OCI-LY1 (cell line): ENCODE results near the gene GEMIN4.
A peak's percentile ranks its signal among the peaks of the same experiment; 100 is the strongest.

Source experiments
- H2AFZ ChIP-seq: fragments of 200-600 bp; sonication (generic), shearing (Covaris generic); 2 replicates; pipeline ENCODE4 v1.6.0; 2014; ENCODE audit warnings: antibody characterized with exemption, mild to moderate bottlenecking, low read length
- H3F3A ChIP-seq: fragments of 200-600 bp; sonication (generic), shearing (Covaris generic); 2 replicates; pipeline ENCODE4 v1.6.0; 2014; ENCODE audit warnings: mild to moderate bottlenecking, antibody characterized with exemption, low read length, moderate library complexity; ENCODE audit not compliant: insufficient read depth
- H3K27ac ChIP-seq: fragments of 200-600 bp; sonication (generic); 2 replicates; pipeline ENCODE4 v1.5.1; 2014; ENCODE audit warnings: low read length, mixed run types, mild to moderate bottlenecking, low read depth; ENCODE audit not compliant: poor library complexity, severe bottlenecking
- H3K27me3 ChIP-seq: fragments of 200-600 bp; sonication (generic); 2 replicates; pipeline ENCODE4 v1.6.0; 2014; ENCODE audit warnings: antibody characterized with exemption, mild to moderate bottlenecking, low read length, moderate library complexity; ENCODE audit not compliant: insufficient read depth
- H3K36me3 ChIP-seq: fragments of 200-600 bp; sonication (generic); 2 replicates; pipeline ENCODE4 v1.6.1; 2014; ENCODE audit warnings: mild to moderate bottlenecking, antibody characterized with exemption, low read length, moderate library complexity, mixed read lengths; ENCODE audit not compliant: insufficient read depth
- H3K4me1 ChIP-seq: fragments of 200-600 bp; sonication (generic); 2 replicates; pipeline ENCODE4 v1.5.1; 2014; ENCODE audit warnings: mild to moderate bottlenecking, low read length, moderate library complexity; ENCODE audit not compliant: insufficient read depth, severe bottlenecking
- H3K4me2 ChIP-seq: fragments of 200-600 bp; sonication (generic), shearing (Covaris generic); 2 replicates; pipeline ENCODE4 v1.6.1; 2014; ENCODE audit warnings: low read length
- H3K4me3 ChIP-seq: fragments of 200-600 bp; sonication (generic); 2 replicates; pipeline ENCODE4 v1.5.1; 2014; ENCODE audit warnings: low read length, low read depth, mild to moderate bottlenecking, mixed read lengths; ENCODE audit not compliant: poor library complexity, severe bottlenecking
- H3K79me2 ChIP-seq: fragments of 200-600 bp; shearing (Covaris generic); 2 replicates; pipeline ENCODE4 v1.6.1; 2016; ENCODE audit warnings: mixed run types, low read length, mixed read lengths; ENCODE audit not compliant: insufficient read depth
- H3K9ac ChIP-seq: fragments of 200-600 bp; sonication (generic), shearing (Covaris generic); 2 replicates; pipeline ENCODE4 v1.6.1; 2014; ENCODE audit warnings: mild to moderate bottlenecking, low read length, mixed read lengths
- H3K9me2 ChIP-seq: fragments of 200-600 bp; sonication (generic), shearing (Covaris generic); 2 replicates; pipeline ENCODE4 v1.6.1; 2014; ENCODE audit warnings: low read depth, mild to moderate bottlenecking, low read length, mixed read lengths
- H3K9me3 ChIP-seq: fragments of 200-600 bp; shearing (Covaris generic); 2 replicates; pipeline ENCODE4 v1.6.1; 2014; ENCODE audit warnings: low read length, mixed read lengths
- H4K20me1 ChIP-seq: fragments of 200-600 bp; sonication (generic), shearing (Covaris generic); 2 replicates; pipeline ENCODE4 v1.6.0; 2016; ENCODE audit warnings: mild to moderate bottlenecking, low read length; ENCODE audit not compliant: insufficient read depth
- CTCF ChIP-seq: fragments of 200-600 bp; sonication (generic), shearing (Covaris generic); IDR thresholded peaks from 2 replicates; pipeline ENCODE4 v1.5.1; 2017; ENCODE audit warnings: mild to moderate bottlenecking, antibody characterized with exemption, low read length, moderate library complexity, mixed read lengths
- EZH2 ChIP-seq: fragments of 200-600 bp; sonication (generic), shearing (Covaris generic); IDR thresholded peaks from 2 replicates; pipeline ENCODE4 v1.8.0; 2017; ENCODE audit warnings: borderline replicate concordance, mixed run types, mild to moderate bottlenecking, antibody characterized with exemption, low read length, moderate library complexity, mixed read lengths

Gene GEMIN4

GRCh38 chr17:732067-732901 is 19.8 kb downstream of the GEMIN4 start, which contains the start of gene TLCD3A:
Gene TLCD3A, plus strand, starts transcription at chr17:732596. Its CDS starts 52 bp downstream, at chr17:732648.
- TF ChIP-seq EZH2, result no peak
- no peak for TF ChIP-seq CTCF
- no peaks in the 10 kb centered on the region for H3K9me2 ChIP-seq
- H3K4me2 ChIP-seq, result peak within 1 kb of the TSS; percentile 77
- H2AFZ ChIP-seq, result no peak within 1 kb of the TSS
- H3K36me3 ChIP-seq, result peaks cover 2% of the 10 kb centered on the region; the same call in 1 of the 2 replicates
- H3F3A ChIP-seq, result no peaks in the 10 kb centered on the region
- peak within 1 kb of the TSS; percentile 83 for H3K9ac ChIP-seq
- H3K4me3 ChIP-seq, result peak within 1 kb of the TSS; percentile 84
- H3K4me1 ChIP-seq, result peaks cover 16% of the 10 kb centered on the region
- no peaks in the 10 kb centered on the region for H3K79me2 ChIP-seq
- H3K27ac ChIP-seq, result no peak within 1 kb of the TSS
- no peaks in the 10 kb centered on the region for H4K20me1 ChIP-seq
- H3K27me3 ChIP-seq, result peaks cover 5% of the 10 kb centered on the region; the same call in 1 of the 2 replicates
- no peaks in the 10 kb centered on the region for H3K9me3 ChIP-seq

- Histone ChIP-seq H3K4me2 (peak overlapping the region; percentile 77), H3K9ac (peak overlapping the region; percentile 71), H4K20me1 (no peaks in the 10 kb centered on the region)
These were observed 20.4 kb downstream of the GEMIN4 start for GRCh38 chr17:731644-732066.

GRCh38 chr17:728911-729310 is 23.2 kb downstream of the GEMIN4 start:
- Histone ChIP-seq H3K4me3 (no peak overlapping the region), H4K20me1 (no peaks in the 10 kb centered on the region), H3K9me2 (no peaks in the 10 kb centered on the region), H2AFZ (no peak overlapping the region), H3K36me3 (no peaks in the 10 kb centered on the region; the same call in 1 of the 2 replicates), H3F3A (no peaks in the 10 kb centered on the region), H3K79me2 (no peaks in the 10 kb centered on the region), H3K4me1 (peaks cover 16% of the 10 kb centered on the region), H3K9ac (no peak overlapping the region), H3K27me3 (peaks cover 5% of the 10 kb centered on the region; the same call in 1 of the 2 replicates), H3K4me2 (no peak overlapping the region), H3K9me3 (no peaks in the 10 kb centered on the region), H3K27ac (no peak overlapping the region)
- no peak for TF ChIP-seq CTCF

More at GRCh38 chr17:731644-732066, 20.4 kb downstream of the GEMIN4 start:
- no peaks in the 10 kb centered on the region for H3K36me3 ChIP-seq
- H3K27me3 ChIP-seq, result peaks cover 5% of the 10 kb centered on the region; the same call in 1 of the 2 replicates
- H3K9me2 ChIP-seq, result no peaks in the 10 kb centered on the region
- no peaks in the 10 kb centered on the region for H3K79me2 ChIP-seq
- TF ChIP-seq CTCF (no peak), EZH2 (no peak)
- H3K9me3 ChIP-seq, result no peaks in the 10 kb centered on the region
- H3K4me1 ChIP-seq, result peaks cover 16% of the 10 kb centered on the region
- no peaks in the 10 kb centered on the region for H3F3A ChIP-seq
- H3K4me3 ChIP-seq, result peak overlapping the region; percentile 68
- H3K27ac ChIP-seq, result no peak overlapping the region
- no peak overlapping the region for H2AFZ ChIP-seq
